ENCODE results near the gene SEC16A.

SEC16A gene

DNA sequence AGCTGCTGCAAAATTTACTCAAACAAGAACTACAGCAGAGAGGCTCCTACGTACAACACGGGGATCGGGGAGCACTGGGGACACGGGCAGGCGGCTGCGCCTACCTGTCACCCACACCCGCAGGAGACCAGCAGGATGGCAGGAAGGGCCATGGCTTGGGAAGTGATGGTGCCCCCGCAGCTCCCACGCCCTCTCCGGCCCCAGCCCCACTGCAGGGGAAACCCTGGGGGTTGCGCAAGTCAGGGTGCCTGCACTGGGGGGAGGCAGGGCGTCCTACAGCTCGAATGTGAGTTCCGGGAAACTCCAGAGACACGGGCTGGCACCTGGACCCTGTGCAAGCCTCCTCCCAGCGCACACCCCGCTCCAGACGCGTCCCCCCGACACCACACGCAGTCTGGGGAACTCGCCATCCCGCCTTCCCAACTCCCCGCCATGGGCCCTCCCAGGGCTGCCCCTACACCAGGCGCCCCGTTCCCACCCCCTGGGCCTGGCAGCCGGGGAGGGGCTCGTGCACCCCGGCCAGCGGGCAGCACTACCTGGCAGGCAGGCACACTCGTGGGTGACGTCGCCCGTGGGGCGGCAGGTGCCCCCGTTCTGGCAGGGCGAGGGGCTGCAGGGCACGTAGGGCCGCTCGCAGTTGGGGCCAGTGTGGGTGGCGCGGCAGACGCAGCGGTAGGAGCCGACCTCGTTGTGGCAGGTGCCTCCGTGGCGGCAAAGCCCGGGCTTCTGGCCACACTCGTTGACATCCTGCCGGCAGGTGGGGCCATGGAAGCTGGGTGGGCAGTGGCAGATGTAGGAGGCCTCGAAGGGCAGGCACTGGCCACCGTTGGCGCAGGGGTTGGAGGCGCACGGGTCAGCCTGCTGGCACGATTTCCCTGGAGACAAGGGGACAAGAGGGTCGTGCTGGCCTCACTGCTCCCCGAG, 39.7 kb upstream of the SEC16A start:
- TF ChIP-seq, protein P1, sequence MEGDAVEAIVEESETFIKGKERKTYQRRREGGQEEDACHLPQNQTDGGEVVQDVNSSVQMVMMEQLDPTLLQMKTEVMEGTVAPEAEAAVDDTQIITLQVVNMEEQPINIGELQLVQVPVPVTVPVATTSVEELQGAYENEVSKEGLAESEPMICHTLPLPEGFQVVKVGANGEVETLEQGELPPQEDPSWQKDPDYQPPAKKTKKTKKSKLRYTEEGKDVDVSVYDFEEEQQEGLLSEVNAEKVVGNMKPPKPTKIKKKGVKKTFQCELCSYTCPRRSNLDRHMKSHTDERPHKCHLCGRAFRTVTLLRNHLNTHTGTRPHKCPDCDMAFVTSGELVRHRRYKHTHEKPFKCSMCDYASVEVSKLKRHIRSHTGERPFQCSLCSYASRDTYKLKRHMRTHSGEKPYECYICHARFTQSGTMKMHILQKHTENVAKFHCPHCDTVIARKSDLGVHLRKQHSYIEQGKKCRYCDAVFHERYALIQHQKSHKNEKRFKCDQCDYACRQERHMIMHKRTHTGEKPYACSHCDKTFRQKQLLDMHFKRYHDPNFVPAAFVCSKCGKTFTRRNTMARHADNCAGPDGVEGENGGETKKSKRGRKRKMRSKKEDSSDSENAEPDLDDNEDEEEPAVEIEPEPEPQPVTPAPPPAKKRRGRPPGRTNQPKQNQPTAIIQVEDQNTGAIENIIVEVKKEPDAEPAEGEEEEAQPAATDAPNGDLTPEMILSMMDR (IDR thresholded peaks at IDR 0.05): no peak

DNA sequence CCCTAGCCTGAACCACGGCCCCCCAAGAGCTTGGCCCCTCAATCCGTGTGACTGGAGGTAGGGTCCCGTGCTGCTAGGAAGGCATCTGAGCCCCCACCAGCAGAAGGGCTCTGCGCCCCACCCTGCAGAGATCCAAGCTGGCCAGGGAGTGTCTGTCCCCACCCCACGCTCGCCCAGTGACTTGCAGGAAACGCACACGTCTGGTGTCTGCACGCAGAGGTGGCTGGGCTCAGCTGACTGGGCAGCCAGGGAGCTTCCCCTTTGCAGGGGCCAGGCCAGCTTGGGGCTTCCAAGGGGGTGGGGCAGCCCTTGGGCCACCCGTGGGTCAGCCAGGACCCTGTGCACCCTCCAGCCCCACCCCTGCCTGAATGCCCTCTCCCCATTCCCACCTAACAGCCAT, 38.7 kb upstream of the SEC16A start:
- TF ChIP-seq, protein P1 (IDR thresholded peaks at IDR 0.05): no peak

DNA sequence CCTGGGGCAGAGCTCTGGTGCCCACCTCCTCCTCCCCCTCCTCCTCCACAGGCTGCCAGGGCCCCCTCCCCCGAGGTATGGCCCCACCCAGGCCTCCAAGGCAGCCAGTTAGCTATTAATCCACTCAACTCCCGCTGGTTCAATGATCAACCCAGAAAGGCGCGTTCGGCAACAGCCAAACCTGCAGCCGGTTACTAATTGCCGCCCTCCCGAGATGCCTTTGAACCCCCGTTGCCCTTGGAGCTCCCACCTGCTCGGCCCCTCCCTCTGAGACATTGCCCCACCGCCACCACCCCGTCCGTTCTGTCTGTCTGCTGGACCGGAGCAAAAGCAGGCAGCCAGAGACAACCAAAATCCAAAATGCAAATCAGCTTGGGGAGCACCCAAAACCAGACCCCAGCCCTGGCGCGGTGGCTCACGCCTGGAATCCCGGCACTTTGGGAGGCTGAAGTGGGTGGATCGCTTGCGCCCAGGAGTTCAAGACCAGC, 37.3 kb upstream of the SEC16A start:
- TF ChIP-seq, protein P1 (IDR thresholded peaks at IDR 0.05): no peak

DNA sequence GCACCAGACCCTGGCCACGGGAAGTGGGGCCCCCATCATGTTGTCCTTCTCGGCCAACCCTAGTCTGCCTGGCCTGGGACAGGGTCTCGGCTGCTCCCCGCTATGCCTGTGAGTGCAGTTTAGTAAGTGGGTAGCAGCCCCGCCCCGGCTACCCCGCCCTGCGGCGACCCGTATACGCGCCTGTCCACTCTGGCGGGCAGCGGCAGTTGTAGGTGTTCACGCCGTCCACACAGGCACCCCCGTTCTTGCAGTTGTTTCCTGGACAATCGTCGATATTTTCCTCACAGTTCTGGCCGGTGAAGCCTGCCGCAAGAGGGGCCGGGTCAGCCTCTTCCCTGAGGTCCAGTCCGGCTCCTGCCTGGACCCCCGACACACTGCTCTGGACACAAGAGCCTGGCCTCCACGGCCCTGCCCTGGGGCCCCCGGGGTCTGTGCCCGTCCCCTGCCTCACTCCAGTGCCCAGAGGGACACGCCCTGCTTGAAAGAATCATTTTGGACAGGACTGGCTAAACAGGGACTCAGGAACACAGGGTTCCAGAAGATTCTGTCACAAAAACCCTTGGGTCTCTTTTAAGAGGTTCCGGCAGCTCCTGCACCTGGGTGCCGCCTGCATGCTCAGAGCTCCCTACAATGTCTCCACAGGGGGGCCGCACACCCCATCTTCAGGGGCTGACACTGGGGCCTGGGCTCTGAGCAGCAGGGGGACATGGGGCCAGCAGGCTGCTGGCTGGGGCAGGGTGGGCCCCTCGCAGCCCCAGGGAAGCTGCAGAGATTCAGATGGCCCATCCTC, 36.6 kb upstream of the SEC16A start:
- TF ChIP-seq, protein P1 (IDR thresholded peaks at IDR 0.05): no peak

DNA sequence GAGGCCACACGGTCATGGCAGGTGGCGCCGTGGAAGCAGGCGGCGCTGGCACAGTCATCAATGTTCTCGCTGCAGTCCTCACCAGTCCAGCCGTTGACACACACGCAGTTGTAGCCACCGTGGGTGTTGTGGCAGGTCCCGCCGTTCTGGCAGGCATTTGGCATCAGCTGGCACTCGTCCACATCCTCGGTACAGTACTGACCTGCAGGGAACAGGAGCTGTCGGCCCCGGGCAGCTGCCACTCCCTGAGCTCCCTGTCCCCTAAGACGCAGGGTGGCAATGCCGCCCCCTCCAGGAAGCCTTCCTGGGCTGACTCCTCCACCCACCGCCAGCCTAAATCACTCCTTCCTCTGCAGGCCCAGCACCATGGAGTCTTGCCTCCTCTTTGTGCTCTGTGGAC, 35.8 kb upstream of the SEC16A start:
- TF ChIP-seq, protein P1 (IDR thresholded peaks at IDR 0.05): no peak

DNA sequence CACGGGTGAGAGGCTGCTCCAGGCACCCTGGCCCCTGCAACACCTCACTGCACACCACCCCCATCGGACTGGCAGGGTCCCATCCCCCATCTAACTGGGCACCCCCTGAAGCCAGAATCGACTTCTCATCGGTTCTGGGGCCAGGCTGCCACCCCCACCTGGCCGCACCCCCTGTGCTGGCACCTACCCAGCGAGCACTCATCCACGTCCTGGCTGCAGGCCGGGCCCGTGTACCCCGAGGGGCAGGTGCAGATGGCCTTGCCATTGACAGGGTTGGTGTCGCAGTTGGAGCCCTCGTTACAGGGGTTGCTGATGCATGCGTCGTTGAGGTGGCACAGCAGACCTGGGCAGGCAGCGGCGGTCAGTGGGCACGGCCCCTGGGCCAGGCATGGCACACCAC, 35.1 kb upstream of the SEC16A start:
- TF ChIP-seq, protein P1 (IDR thresholded peaks at IDR 0.05): no peak

DNA sequence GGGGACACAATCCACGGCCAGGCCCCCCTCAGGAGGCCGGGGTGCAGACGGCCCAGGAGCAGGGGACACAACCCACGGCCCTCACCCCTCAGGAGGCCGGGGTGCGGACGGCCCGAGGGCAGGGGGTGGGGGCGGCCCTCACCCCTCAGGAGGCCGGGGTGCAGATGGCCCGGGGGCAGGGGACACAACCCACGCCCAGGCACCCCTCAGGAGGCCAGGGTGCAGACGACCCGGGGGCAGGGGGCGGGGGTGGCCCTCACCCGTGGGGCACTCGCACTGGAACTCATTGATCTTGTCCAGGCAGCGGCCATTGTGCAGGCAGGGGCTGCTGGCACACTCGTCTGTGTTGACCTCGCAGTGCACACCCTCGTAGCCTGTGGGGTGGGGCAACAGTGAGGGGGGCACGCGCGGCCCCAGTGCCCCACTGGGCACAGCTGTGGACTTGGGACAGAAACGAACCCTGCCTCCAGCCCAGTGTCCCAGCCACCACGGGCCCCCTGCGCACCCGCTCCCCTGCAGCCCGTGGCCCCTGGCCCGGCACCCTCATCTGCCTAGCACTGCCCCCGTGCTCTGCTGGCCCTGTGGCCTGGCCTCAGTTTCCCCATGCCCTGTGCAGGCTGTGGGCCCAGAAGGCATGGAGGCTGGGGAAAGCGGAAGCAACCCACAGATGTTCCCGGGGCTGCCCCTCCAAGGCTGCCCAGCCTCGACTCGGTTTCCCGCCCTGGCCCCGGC, 34.3 kb upstream of the SEC16A start:
- TF ChIP-seq, protein P1 (IDR thresholded peaks at IDR 0.05): no peak
